Stomach (tissue), 4 donors: ENCODE results near the gene ZNF318.

Source experiments
- CTCF ChIP-seq, 7 experiments: fragments of 450-650 bp in 4 of 7; fragments of 200-600 bp in 3 of 7; sonication (generic) in 3 of 7; IDR thresholded peaks; one replicate each; pipeline ENCODE4 v1.5.1; 2016 to 2019; ENCODE audit warnings: antibody characterized with exemption in 7 of 7, control low read depth in 2 of 7, mild to moderate bottlenecking in 1 of 7
- EP300 ChIP-seq: sonication (generic); formaldehyde crosslinking; IDR thresholded peaks from one replicate; pipeline ENCODE4 v1.6.1; 2017; ENCODE audit warnings: antibody characterized with exemption

- no peak for TF ChIP-seq CTCF (IDR thresholded peaks at IDR 0.05)
- no peak for TF ChIP-seq EP300
Measured at GRCh38 chr6:43311666-43312065, 57.8 kb downstream of the ZNF318 start.
